Breast epithelium (tissue), 4 donors: ENCODE measurements around the gene CEACAM5. TPM values are rescaled to one million over a fixed set of nuclear protein-coding genes. Genes with fewer than 3 reads are reported as not detected.
"Not testable (repeated sequence)": the region's sequence is repeated elsewhere in the genome, so short reads cannot be mapped to it uniquely, and the experiment has no call there.

Experiments used
- DNase-seq, 2 donors: peaks; one replicate each; pipeline ENCODE4 v3.0.0-alpha.2; 2019; ENCODE audit warnings: low spot score in 2 of 2
- H3K27ac ChIP-seq, 2 donors: fragments of 200-600 bp; sonication (generic) in 1 of 2; one replicate each; pipeline ENCODE4 v1.5.1; 2016 to 2019; ENCODE audit warnings: mild to moderate bottlenecking in 1 of 2
- H3K27me3 ChIP-seq, 2 donors: fragments of 200-600 bp; sonication (generic) in 1 of 2; one replicate each; pipeline versions ENCODE4 v1.5.1 to v1.6.0; 2017 to 2019; ENCODE audit warnings: control low read depth in 1 of 2, mild to moderate bottlenecking in 1 of 2
- H3K36me3 ChIP-seq: fragments of 200-600 bp; one replicate; pipeline ENCODE4 v1.5.1; 2019
- H3K4me1 ChIP-seq, 2 donors: fragments of 200-600 bp; sonication (generic); one replicate each; pipeline ENCODE4 v1.5.1; 2016 to 2019; ENCODE audit warnings: control low read depth in 1 of 2
- H3K4me3 ChIP-seq, 3 donors: fragments of 200-600 bp; sonication (generic); 1 replicate in 2 of 3; 2 replicates in 1 of 3; pipeline ENCODE4 v1.5.1; 2016 to 2019; ENCODE audit warnings: mild to moderate bottlenecking in 3 of 3, moderate library complexity in 2 of 3
- H3K9me3 ChIP-seq, 2 donors: fragments of 200-600 bp; sonication (generic) in 1 of 2; one replicate each; pipeline ENCODE4 v1.5.1; 2016 to 2019; ENCODE audit warnings: control low read depth in 1 of 2
- POLR2A ChIP-seq: fragments of 450-650 bp; IDR thresholded peaks from one replicate; pipeline ENCODE4 v1.6.1; 2016; ENCODE audit warnings: antibody characterized with exemption, mild to moderate bottlenecking, moderate library complexity
- POLR2AphosphoS5 ChIP-seq, 3 donors: sonication (generic); formaldehyde crosslinking; IDR thresholded peaks; one replicate each; pipeline ENCODE4 v1.6.1; 2017; ENCODE audit warnings: antibody characterized with exemption in 3 of 3
- intact Hi-C: fragments of 100-400 bp; cut with DNase I; formaldehyde crosslinking; loops from one replicate; pipeline ENCODE4 v1.15.1; 2023; ENCODE audit warnings: low total_unique reads
- total RNA-seq, 3 donors: library from RNA; depleted of rRNA; stranded (reverse); fragments of >200 nt; gene quantifications; one replicate each; pipeline ENCODE4 v1.1.0, GENCODE V29; 2016
- TF ChIP-seq, protein P1 (sequence below), 3 donors: fragments of 450-650 bp; IDR thresholded peaks; one replicate each; pipeline ENCODE4 v1.5.1; 2016 to 2017; ENCODE audit warnings: antibody characterized with exemption in 3 of 3, mild to moderate bottlenecking in 3 of 3, moderate library complexity in 3 of 3

Gene CEACAM5
- total RNA-seq, 3 donors from 2014 or later: 27.2 TPM; not detected in 2

DNA sequence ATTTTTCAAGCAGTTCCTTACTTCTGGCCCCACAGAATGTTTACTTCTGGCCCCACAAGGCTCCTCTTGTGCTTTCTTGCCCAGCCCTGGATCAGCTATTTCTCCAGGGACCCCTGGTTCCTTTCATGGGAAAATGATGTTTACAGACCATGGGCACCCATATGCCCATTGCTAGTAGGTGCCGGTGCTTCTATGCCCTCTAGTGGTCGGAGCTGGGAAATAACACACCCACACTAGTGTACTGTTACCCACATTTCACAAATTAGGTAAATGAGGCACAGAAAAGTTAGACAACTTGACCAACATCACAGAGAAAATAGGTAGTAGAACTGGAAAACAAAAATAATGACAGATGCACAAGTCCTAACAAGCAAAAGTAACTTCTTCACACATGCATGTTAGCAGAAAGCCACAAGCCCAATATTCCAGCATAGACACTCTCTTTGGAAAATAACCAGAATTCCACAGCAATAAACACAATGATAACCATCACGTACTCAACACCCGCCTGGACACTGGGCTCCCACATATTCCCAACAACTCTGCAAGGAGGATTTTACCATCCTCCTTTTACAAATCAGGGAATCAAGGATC lies 45.6 kb downstream of the CEACAM5 start:
- H3K27ac ChIP-seq: no peak overlapping the region
- intact Hi-C loops: no loop called here

DNA sequence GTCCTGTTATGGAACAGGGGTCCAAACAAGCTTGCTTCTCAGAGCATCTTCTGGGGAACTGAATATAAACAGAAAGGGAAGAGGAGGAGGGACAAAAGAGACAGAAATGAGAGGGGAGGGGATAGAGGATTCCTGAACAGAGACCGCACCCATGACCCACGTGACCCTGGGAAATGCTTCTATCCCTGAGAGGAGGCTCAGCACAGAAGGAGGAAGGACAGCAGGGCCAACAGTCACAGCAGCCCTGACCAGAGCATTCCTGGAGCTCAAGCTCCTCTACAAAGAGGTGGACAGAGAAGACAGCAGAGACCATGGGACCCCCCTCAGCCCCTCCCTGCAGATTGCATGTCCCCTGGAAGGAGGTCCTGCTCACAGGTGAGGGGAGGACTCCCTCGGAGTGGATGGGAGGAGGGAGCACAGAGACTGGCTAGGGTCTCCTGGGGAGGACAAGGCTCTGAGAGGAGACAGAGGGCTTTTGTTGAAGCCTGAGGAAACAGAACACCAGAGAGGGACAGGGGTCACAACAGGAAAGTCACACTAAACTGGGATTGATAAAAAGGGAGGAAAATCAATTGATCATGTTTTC lies 47.0 kb downstream of the CEACAM5 start, which contains the start of gene CEACAM6:
TSS of gene CEACAM6 (plus strand) at position 203 of the 586 bp plus-strand sequence. CDS start at position 312, 109 bp downstream.
- Histone ChIP-seq H3K27me3 (no peaks in the 10 kb centered on the region), H3K27ac (no peak within 1 kb of the TSS)

More for the DNA sequence above, 45.6 kb downstream of the CEACAM5 start:
- H3K4me3 ChIP-seq: no peak overlapping the region
- TF ChIP-seq POLR2A (no peak), POLR2AphosphoS5 (IDR thresholded peaks at IDR 0.05) (no peak)
- TF ChIP-seq, protein P1, sequence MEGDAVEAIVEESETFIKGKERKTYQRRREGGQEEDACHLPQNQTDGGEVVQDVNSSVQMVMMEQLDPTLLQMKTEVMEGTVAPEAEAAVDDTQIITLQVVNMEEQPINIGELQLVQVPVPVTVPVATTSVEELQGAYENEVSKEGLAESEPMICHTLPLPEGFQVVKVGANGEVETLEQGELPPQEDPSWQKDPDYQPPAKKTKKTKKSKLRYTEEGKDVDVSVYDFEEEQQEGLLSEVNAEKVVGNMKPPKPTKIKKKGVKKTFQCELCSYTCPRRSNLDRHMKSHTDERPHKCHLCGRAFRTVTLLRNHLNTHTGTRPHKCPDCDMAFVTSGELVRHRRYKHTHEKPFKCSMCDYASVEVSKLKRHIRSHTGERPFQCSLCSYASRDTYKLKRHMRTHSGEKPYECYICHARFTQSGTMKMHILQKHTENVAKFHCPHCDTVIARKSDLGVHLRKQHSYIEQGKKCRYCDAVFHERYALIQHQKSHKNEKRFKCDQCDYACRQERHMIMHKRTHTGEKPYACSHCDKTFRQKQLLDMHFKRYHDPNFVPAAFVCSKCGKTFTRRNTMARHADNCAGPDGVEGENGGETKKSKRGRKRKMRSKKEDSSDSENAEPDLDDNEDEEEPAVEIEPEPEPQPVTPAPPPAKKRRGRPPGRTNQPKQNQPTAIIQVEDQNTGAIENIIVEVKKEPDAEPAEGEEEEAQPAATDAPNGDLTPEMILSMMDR (IDR thresholded peaks at IDR 0.05): peak; percentile 26 to 51 (median 48)
- H3K36me3 ChIP-seq: no peaks in the 10 kb centered on the region
- DNase-seq: no peak
- H3K9me3 ChIP-seq: no peaks in the 10 kb centered on the region
- H3K4me1 ChIP-seq: no peaks in the 10 kb centered on the region
- H3K27me3 ChIP-seq: no peaks in the 10 kb centered on the region

DNA sequence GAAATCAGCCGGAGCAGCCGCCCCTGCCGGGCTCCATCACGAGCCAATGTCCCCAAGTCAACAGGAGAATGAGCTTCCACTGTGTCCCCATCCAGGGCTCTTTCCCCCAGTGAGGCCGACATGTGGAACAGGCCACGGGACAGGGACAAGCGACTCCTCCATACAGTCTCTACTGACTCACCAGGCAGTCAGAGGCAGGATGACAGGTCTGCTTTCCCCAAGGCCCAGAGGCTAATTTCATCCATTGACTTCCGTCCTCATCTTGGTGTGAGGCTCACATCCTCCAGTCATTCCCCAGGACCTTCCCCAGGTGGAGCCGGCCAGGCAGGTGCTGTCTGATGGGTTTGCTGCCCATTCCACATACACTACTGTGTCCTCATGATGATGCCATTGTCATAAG lies 50.4 kb downstream of the CEACAM5 start:
- Histone ChIP-seq H3K4me1 (no peaks in the 10 kb centered on the region), H3K9me3 (no peaks in the 10 kb centered on the region), H3K27me3 (peaks cover 0 to 7% of the 10 kb centered on the region in 2 donors), H3K4me3 (no peak overlapping the region), H3K36me3 (no peaks in the 10 kb centered on the region), H3K27ac (no peak overlapping the region)
- no peak for TF ChIP-seq POLR2A
- TF ChIP-seq POLR2AphosphoS5 (IDR thresholded peaks at IDR 0.05): no peak
- TF ChIP-seq, protein P1 (IDR thresholded peaks at IDR 0.05): no peak
- intact Hi-C loops: no loop called here
- DNase-seq: no peak

More for the DNA sequence above, 47.0 kb downstream of the CEACAM5 start, which contains the start of gene CEACAM6:
- DNase-seq: no peak
- H3K4me3 ChIP-seq: no peak within 1 kb of the TSS
- TF ChIP-seq, protein P1 (IDR thresholded peaks at IDR 0.05): no peak
- TF ChIP-seq POLR2AphosphoS5 (IDR thresholded peaks at IDR 0.05): no peak
- no peak for TF ChIP-seq POLR2A
- no peaks in the 10 kb centered on the region for H3K36me3 ChIP-seq
- no peaks in the 10 kb centered on the region for H3K9me3 ChIP-seq
- intact Hi-C loops: no loop called here
- H3K4me1 ChIP-seq: no peaks in the 10 kb centered on the region

DNA sequence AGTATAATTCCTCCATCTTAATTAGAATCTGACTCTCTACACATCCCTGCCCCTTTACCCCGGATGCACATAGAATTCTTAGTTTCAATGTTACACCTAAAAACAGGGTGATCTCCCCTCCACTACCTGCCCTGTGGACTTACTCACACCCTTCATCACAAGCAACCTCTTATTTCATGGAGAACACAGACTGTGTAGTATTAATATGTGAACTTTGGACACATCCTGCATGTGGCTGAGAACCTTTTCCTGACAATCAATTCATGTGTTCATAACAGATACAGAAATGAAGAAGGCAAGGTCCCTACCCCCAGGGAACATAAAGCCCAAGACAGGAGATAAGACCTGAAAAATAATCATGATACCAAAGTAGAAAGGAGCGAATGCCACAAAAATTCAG lies 58.7 kb downstream of the CEACAM5 start:
- Histone ChIP-seq H3K36me3 (no peaks in the 10 kb centered on the region), H3K27me3 (peaks cover 0 to 10% of the 10 kb centered on the region in 2 donors), H3K27ac (no peak overlapping the region), H3K9me3 (no peaks in the 10 kb centered on the region), H3K4me1 (no peaks in the 10 kb centered on the region), H3K4me3 (no peak overlapping the region)
- no peak for TF ChIP-seq POLR2AphosphoS5 (IDR thresholded peaks at IDR 0.05)
- TF ChIP-seq, protein P1 (IDR thresholded peaks at IDR 0.05): no peak
- no peak for TF ChIP-seq POLR2A
- no peak for DNase-seq
- intact Hi-C loops: no loop called here

DNA sequence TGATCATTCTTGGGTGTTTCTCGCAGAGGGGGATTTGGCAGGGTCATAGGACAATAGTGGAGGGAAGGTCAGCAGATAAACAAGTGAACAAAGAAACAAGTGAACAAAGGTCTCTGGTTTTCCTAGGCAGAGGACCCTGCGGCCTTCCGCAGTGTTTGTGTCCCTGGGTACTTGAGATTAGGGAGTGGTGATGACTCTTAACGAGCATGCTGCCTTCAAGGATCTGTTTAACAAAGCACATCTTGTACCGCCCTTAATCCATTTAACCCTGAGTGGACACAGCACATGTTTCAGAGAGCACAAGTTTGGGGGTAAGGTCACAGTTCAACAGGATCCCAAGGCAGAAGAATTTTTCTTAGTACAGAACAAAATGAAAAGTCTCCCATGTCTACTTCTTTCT lies 59.7 kb downstream of the CEACAM5 start:
- H3K4me3 ChIP-seq, H3K27me3 ChIP-seq, intact Hi-C loops, H3K4me1 ChIP-seq, DNase-seq, H3K9me3 ChIP-seq, H3K36me3 ChIP-seq, H3K27ac ChIP-seq: not testable (repeated sequence)
